ENCODE results near the gene LGMN.
A peak's percentile ranks its signal among the peaks of the same experiment; 100 is the strongest.
"Not testable (repeated sequence)": the region's sequence is repeated elsewhere in the genome, so short reads cannot be mapped to it uniquely, and the experiment has no call there.

DNA sequence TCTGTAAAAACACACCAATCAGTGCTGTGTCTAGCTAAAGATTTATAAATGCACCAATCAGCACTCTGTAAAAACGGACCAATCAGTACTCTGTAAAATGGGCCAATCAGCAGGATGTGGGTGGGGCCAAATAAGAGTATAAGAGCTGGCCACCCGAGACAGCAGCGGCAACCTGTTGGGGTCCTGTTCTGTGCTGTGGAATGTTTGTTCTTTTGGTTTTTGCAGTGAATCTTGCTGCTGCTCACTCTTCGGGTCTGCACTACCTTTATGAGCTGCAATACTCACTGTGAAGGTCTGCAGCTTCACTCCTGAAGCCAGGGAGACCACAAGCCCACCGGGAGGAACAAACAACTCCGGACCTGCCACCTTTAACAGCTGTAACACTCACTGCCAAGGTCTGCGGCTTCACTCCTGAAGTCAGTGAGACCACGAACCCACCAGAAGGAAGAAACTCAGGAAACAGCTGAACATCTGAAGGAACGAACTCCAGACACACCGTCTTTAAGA lies 1.8 kb upstream of the LGMN start:
- TF ChIP-seq, protein P1, sequence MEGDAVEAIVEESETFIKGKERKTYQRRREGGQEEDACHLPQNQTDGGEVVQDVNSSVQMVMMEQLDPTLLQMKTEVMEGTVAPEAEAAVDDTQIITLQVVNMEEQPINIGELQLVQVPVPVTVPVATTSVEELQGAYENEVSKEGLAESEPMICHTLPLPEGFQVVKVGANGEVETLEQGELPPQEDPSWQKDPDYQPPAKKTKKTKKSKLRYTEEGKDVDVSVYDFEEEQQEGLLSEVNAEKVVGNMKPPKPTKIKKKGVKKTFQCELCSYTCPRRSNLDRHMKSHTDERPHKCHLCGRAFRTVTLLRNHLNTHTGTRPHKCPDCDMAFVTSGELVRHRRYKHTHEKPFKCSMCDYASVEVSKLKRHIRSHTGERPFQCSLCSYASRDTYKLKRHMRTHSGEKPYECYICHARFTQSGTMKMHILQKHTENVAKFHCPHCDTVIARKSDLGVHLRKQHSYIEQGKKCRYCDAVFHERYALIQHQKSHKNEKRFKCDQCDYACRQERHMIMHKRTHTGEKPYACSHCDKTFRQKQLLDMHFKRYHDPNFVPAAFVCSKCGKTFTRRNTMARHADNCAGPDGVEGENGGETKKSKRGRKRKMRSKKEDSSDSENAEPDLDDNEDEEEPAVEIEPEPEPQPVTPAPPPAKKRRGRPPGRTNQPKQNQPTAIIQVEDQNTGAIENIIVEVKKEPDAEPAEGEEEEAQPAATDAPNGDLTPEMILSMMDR (IDR thresholded peaks at IDR 0.05), result not testable (repeated sequence)
- TF ChIP-seq POLR2AphosphoS5 (IDR thresholded peaks at IDR 0.05), result peak in 1 of 2 donors; percentile 23
- not testable (repeated sequence) for TF ChIP-seq POLR2A (IDR thresholded peaks at IDR 0.05; ENCODE audit: low read depth)

Measured in esophagus muscularis mucosa (tissue), 3 donors.